Right forelimb (tissue), 1 donor: Measurements from ENCODE around the gene KCNK7.

Experiments used
- DNase-seq: peaks from one replicate; pipeline ENCODE4 v3.0.0-alpha.2; 2018

KCNK7 gene

GRCh38 chr11:65610404-65610803 is 14.8 kb upstream of the KCNK7 start:
- no peak for DNase-seq

- no peak for DNase-seq
Observed at GRCh38 chr11:65609665-65610064, 14.1 kb upstream of the KCNK7 start.

GRCh38 chr11:65609229-65609628 is 13.6 kb upstream of the KCNK7 start:
- DNase-seq, result no peak

- DNase-seq, result no peak
Observed at GRCh38 chr11:65607614-65608426, 12.2 kb upstream of the KCNK7 start.

- DNase-seq, result peak; percentile 96
Observed at GRCh38 chr11:65606876-65607613, 11.4 kb upstream of the KCNK7 start.

- DNase-seq, result no peak
Observed at GRCh38 chr11:65604258-65604657, 8.7 kb upstream of the KCNK7 start.

- DNase-seq, result no peak
Observed at GRCh38 chr11:65599955-65600246, 4.3 kb upstream of the KCNK7 start.

DNA sequence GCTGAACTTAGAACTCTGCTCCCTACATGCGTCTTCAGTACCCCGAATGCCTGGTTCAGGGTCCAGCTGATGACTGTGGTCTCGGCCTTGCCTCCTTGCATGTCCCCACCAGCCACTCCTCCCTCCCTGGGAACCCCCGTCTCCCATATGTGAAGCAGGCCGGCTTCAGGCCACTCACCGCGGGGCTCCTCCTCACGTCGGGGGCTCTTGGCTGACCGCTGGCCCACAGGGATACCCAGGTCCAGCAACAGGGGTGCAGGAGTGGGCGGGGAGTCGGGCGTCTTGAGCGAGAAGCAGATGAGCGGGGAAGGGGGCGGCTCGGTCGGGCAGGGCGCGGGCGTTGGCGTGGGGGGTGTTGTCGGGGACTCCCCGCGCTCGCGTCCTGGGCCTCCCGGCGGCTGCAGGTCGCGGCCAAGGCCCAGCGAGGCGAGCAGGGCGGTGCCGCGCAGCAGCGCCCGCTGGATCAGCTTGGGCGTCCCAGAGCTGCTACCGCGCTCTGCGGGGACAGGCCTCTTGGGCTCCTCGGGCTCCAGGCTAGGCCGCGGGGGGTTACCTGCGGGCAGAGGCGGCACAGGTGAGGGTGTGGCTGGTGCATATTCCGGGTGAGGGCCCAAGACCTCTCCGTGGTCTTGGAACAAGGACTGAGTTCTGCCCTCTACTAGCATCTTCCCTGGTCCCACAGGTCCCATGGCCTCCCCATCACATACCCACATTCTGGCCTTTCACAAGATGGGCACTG is 3.8 kb upstream of the KCNK7 start:
- no peak for DNase-seq

GRCh38 chr11:65598258-65598699 is 2.7 kb upstream of the KCNK7 start:
- DNase-seq, result no peak

DNA sequence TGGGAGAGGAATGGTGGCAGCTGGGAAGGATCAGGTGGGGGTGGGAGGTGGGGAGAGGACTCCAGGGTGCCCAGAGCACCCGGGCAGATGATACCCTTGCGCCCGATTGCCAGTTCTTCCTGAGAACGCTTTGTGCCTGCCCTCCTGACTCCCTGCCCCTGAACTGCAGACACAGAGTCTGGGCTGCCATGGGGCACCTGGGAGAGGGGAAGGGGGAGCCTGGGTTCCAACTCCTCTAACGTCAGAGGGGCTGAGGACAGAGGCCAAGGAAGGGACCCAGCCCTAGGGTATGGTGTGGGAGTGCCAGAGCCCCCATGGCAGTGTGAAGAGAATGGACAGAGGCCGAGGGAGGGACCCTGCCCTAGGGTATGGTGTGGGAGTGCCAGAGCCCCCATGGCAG is 920 bp upstream of the KCNK7 start:
- no peak for DNase-seq

- no peak for DNase-seq
Observed at GRCh38 chr11:65595131-65595530, 469 bp downstream of the KCNK7 start.

- no peak for DNase-seq
Observed at GRCh38 chr11:65593518-65594414, 1.8 kb downstream of the KCNK7 start.

DNA sequence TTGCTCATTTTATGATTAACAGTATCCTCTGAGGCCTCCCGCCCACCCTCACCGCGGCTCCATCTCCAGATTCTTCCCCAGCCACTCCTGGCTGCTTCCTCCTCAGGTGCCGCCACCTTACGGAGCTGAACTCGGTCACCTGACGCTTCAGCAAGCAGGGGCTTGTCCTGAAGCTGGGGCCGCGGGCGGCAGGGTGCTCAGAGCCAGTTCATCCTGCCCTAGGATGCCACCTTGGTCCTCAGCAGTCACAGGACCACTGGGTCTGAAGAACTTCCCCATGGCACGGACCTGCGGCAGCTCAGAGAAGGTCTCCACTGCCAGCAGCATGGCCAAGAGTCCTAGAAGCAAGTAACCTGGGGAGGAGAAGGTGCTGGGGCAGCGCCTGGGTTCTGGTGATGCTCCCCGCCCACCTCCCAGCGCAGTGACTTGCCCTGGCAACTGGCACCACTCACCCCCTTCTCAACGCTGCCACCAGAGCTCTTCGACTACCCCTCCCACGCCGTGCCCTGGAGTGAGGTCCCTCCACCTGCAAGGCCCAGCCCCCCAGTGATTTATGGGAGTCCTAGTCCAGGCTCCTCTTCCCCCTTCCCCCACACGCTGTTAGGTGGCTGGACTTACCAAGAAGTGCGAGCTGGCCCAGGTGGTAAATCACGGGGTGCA is 2.6 kb downstream of the KCNK7 start:
- DNase-seq, result no peak

GRCh38 chr11:65591939-65592857 is 3.4 kb downstream of the KCNK7 start:
- peak; percentile 68 for DNase-seq

GRCh38 chr11:65590240-65590738 is 5.3 kb downstream of the KCNK7 start:
- peak; percentile 83 for DNase-seq

DNA sequence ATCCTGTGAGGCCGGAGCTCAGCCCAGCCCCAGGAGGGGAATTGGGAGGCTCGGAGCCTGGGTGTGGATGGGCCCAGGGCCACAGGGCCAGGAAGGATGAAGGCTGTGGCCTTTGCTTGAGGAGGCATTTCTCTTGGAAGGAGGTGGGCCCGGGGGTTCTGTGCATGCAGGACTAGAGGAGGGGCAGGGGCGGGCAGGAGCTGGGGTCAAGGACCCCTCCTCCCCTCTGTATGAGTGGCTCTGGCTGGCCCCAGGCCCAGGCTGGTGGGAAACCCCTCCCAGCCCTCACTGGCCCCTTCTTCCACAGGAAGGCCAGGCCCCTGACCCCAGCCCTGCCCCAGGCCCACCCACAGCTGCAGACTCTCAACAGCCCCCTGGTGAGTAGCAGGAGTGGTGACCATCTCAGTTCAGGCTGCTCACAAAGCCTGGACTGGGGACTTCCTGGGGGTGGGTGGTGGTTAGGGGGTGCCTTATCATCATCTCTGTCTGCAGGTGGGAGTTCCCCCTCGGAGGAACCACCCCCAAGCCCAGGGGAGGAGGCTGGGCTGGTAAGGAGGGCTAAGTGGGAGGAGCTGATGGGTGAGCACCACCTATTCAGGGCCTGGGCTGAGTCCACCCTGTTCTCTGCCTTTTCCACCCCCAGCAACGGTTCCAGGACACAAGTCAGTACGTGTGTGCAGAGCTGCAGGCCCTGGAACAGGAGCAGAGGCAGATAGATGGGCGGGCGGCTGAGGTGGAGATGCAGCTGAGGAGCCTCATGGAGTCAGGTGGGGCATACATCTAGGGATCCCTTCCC is 6.0 kb downstream of the KCNK7 start:
- no peak for DNase-seq

DNA sequence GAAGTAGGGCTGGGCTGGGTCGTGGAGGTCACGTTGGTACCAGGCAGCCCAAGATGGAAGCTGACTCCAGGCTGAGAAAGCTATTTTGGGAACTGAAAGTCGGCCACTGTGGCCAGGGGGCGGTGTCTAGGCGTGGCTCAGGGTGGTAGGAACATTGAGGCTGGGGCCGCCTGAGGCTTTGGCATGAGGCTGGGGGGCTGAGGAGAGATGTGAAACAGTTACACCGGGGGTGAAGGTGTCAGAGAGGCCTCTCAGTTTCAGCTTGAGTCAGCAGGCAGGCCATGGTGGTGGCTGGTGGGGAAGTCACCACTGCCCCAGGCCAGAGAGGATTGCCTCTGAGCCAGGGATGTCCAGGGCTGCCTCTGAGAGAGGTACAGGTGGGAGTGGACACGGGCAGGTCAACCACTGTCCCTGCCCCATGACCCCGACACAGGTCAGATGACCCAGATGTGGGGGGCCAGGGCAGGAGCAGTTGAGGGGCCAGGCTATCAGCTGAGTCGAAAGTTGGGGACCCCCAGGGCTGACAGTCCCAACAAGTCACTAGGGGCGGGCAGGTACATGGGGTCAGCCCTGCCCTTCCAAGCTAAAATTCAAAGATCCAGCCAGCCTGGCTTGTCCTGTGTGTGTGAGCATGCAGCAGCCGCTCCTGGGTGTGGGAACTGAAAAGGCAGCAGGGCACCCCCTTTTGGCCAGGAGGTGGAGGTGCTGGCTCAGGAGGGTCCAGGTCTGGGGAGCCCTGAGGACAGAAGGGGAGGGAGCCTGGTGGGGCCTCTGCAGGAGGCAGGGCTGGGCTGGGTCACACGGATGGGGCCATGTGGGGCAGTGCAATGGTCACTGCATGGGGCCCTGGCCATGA is 7.2 kb downstream of the KCNK7 start:
- DNase-seq, result no peak

- DNase-seq, result no peak
Observed at GRCh38 chr11:65586676-65587075, 8.9 kb downstream of the KCNK7 start.

GRCh38 chr11:65586247-65586630 is 9.4 kb downstream of the KCNK7 start:
- no peak for DNase-seq
